ENCODE measurements around the gene FLNC. TPM values are rescaled to one million over a fixed set of nuclear protein-coding genes. Genes with fewer than 3 reads are reported as not detected.

Gene FLNC
- total and polyA plus RNA-seq, 9 of the 15 experiments (the other 6 are each of a cell fraction or from before 2014, with no cell fraction given), result 0.90 to 155 (median 28.8) TPM

- peak; percentile 70 for TF ChIP-seq ZNF592 (IDR thresholded peaks at IDR 0.05)
- TF ChIP-seq HEY1 (CRISPR knock-in tag; IDR thresholded peaks at IDR 0.05; ENCODE audit: borderline replicate concordance), result no peak
- TF ChIP-seq ZC3H11A (IDR thresholded peaks at IDR 0.05; ENCODE audit: low read depth, low read length), result no peak
- TF ChIP-seq ETV5 (CRISPR knock-in tag; IDR thresholded peaks at IDR 0.05; ENCODE audit: low read depth), result no peak
- no peak for TF ChIP-seq CBX5 (IDR thresholded peaks at IDR 0.05; ENCODE audit: borderline replicate concordance, low read depth)
- TF ChIP-seq ZBTB33 (CRISPR knock-in tag; IDR thresholded peaks at IDR 0.05), result no peak
- TF ChIP-seq PTTG1 (tag; IDR thresholded peaks at IDR 0.05; ENCODE audit: low read depth), result no peak
- TF ChIP-seq SUPT5H (IDR thresholded peaks at IDR 0.05), result peak; percentile 32; the same call in 1 of the 2 replicates
- peak; percentile 14; the same call in 1 of the 2 replicates for TF ChIP-seq SMAD4 (CRISPR knock-in tag; conservative IDR thresholded peaks at IDR 0.05)
- TF ChIP-seq ZHX1 (conservative IDR thresholded peaks at IDR 0.05; ENCODE audit: low read length), result no peak
- TF ChIP-seq SMARCC2 (IDR thresholded peaks at IDR 0.05; ENCODE audit: low read depth), result no peak
- no peak for TF ChIP-seq HNRNPUL1 (IDR thresholded peaks at IDR 0.05; ENCODE audit: low read length)
- peak; percentile 18 for TF ChIP-seq PRDM10 (IDR thresholded peaks at IDR 0.05; ENCODE audit: partially characterized antibody)
Observed at GRCh38 chr7:128858380-128859231, 28.4 kb downstream of the FLNC start (continued).
